ENCODE data around the gene FCN2. TPM values are rescaled to one million over a fixed set of nuclear protein-coding genes. Genes with fewer than 3 reads are reported as not detected.

FCN2 gene
- polyA plus RNA-seq, 4 donors = not detected

- no peak for FAIRE-seq
These were observed 33.9 kb downstream of the FCN2 start for GRCh38 chr9:134914501-134914834.

GRCh38 chr9:134915046-134915985 lies 34.7 kb downstream of the FCN2 start:
- Histone ChIP-seq H3K27me3 (ENCODE audit: control insufficient read depth in 3 of 3, insufficient read depth in 3 of 3, low read length in 3 of 3) (peaks cover 0 to 7% (median 0%) of the 10 kb centered on the region in 3 donors), H3K4me3 (ENCODE audit: low read depth in 1 of 3, low read length in 3 of 3) (no peak overlapping the region), H3K4me1 (ENCODE audit: control insufficient read depth in 3 of 3, insufficient read depth in 2 of 3, low read depth in 1 of 3, low read length in 2 of 3) (no peaks in the 10 kb centered on the region), H3K27ac (ENCODE audit: low read depth in 1 of 3, low read length in 2 of 3) (no peak overlapping the region), H3K9me3 (ENCODE audit: control insufficient read depth in 2 of 2, insufficient read depth in 1 of 2, low read depth in 1 of 2, low read length in 1 of 2) (peaks cover 0 to 4% of the 10 kb centered on the region in 2 donors), H3K36me3 (ENCODE audit: control insufficient read depth in 3 of 3, insufficient read depth in 2 of 3, low read depth in 1 of 3, low read length in 3 of 3) (no peaks in the 10 kb centered on the region)
- WGBS, 3 donors = 79 to 87% (median 83%) methylated on average over 25 to 26 of the region's 26 CpGs
- no peak for FAIRE-seq
- no peak for DNase-seq

More at GRCh38 chr9:134914501-134914834, 33.9 kb downstream of the FCN2 start:
- H3K4me1 ChIP-seq (ENCODE audit: control insufficient read depth in 3 of 3, insufficient read depth in 2 of 3, low read depth in 1 of 3, low read length in 2 of 3) = no peaks in the 10 kb centered on the region
- peaks cover 0 to 3% of the 10 kb centered on the region in 2 donors for H3K9me3 ChIP-seq (ENCODE audit: control insufficient read depth in 2 of 2, insufficient read depth in 1 of 2, low read depth in 1 of 2, low read length in 1 of 2)
- H3K36me3 ChIP-seq (ENCODE audit: control insufficient read depth in 3 of 3, insufficient read depth in 2 of 3, low read depth in 1 of 3, low read length in 3 of 3) = no peaks in the 10 kb centered on the region
- DNase-seq = no peak
- H3K27me3 ChIP-seq (ENCODE audit: control insufficient read depth in 3 of 3, insufficient read depth in 3 of 3, low read length in 3 of 3) = peaks cover 0 to 7% (median 0%) of the 10 kb centered on the region in 3 donors
- no peak overlapping the region for H3K27ac ChIP-seq (ENCODE audit: low read depth in 1 of 3, low read length in 2 of 3)
- no peak overlapping the region for H3K4me3 ChIP-seq (ENCODE audit: low read depth in 1 of 3, low read length in 3 of 3)
- 63 to 73% (median 63%) methylated on average over 7 of the region's 7 CpGs for WGBS, 3 donors

GRCh38 chr9:134916161-134916665 lies 35.6 kb downstream of the FCN2 start:
- Histone ChIP-seq H3K27ac (ENCODE audit: low read depth in 1 of 3, low read length in 2 of 3) (no peak overlapping the region), H3K36me3 (ENCODE audit: control insufficient read depth in 3 of 3, insufficient read depth in 2 of 3, low read depth in 1 of 3, low read length in 3 of 3) (no peaks in the 10 kb centered on the region), H3K4me1 (ENCODE audit: control insufficient read depth in 3 of 3, insufficient read depth in 2 of 3, low read depth in 1 of 3, low read length in 2 of 3) (no peaks in the 10 kb centered on the region), H3K9me3 (ENCODE audit: control insufficient read depth in 2 of 2, insufficient read depth in 1 of 2, low read depth in 1 of 2, low read length in 1 of 2) (peaks cover 0 to 4% of the 10 kb centered on the region in 2 donors), H3K27me3 (ENCODE audit: control insufficient read depth in 3 of 3, insufficient read depth in 3 of 3, low read length in 3 of 3) (peaks cover 0 to 7% (median 0%) of the 10 kb centered on the region in 3 donors), H3K4me3 (ENCODE audit: low read depth in 1 of 3, low read length in 3 of 3) (no peak overlapping the region)
- FAIRE-seq = no peak
- DNase-seq = no peak
- 68 to 83% (median 79%) methylated on average over 8 of the region's 8 CpGs for WGBS, 3 donors

DNA sequence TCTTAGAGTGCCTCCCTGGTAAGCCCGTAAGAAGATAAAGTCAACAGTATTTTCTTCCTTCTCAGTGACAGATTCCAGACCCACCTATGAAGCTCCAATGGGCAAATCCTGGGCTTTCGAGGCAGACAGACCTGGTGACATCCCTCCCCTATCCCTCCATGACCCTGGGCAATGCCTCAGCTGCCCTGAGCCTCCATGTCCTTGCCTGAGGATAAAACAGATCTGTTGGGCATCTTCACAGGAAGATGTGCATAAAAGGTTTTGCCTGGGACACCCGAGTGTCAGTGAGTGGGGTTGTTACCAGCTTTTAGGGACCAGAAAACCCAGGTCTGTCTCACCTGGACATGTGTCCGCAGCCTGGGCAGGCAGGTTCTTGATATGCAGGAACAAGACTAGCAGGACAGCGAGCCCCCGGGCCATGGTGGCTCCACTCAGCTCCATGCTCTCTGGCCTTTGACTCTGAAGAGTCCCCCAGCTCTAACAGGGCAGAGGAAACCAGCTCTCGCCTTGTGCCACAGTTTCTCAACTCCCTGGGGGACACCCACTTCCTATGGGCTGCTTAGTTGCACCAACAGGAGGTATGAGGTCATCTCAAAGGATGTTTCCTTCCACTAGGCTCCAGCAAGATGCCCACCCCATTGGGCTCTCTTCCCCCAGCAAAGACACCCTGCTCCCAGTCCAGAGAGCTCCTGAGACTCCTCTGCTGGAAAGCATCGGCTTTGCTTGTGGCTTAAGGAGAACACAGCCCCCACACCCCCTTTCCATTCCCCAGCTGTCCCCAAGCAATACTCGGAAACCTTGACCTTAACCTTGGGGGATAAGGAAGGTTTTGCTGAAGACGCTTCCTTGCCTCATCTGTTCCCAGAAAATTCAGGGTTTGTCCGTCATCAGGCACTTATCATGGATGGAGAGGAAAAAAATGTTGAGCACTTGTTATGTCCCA lies 37.1 kb downstream of the FCN2 start, which contains the start of gene FCN1:
Gene FCN1, minus strand, starts transcription at position 482 of the 943 bp plus-strand sequence. Its CDS starts 41 bp downstream, at position 441.
- no peak for DNase-seq
- no peak for FAIRE-seq

GRCh38 chr9:134918646-134919045 lies 38.0 kb downstream of the FCN2 start:
- H3K4me3 ChIP-seq (ENCODE audit: low read depth in 1 of 3, low read length in 3 of 3) = no peak overlapping the region
- FAIRE-seq = no peak
- H3K27me3 ChIP-seq (ENCODE audit: control insufficient read depth in 3 of 3, insufficient read depth in 3 of 3, low read length in 3 of 3) = peaks cover 0 to 6% (median 0%) of the 10 kb centered on the region in 3 donors
- no peak overlapping the region for H3K27ac ChIP-seq (ENCODE audit: low read depth in 1 of 3, low read length in 2 of 3)
- no peaks in the 10 kb centered on the region for H3K36me3 ChIP-seq (ENCODE audit: control insufficient read depth in 3 of 3, insufficient read depth in 2 of 3, low read depth in 1 of 3, low read length in 3 of 3)
- H3K9me3 ChIP-seq (ENCODE audit: control insufficient read depth in 2 of 2, insufficient read depth in 1 of 2, low read depth in 1 of 2, low read length in 1 of 2) = peaks cover 0 to 8% of the 10 kb centered on the region in 2 donors
- DNase-seq = no peak
- no peaks in the 10 kb centered on the region for H3K4me1 ChIP-seq (ENCODE audit: control insufficient read depth in 3 of 3, insufficient read depth in 2 of 3, low read depth in 1 of 3, low read length in 2 of 3)
- 86 to 90% (median 89%) methylated on average over 10 of the region's 10 CpGs for WGBS, 3 donors

More for the DNA sequence above, 37.1 kb downstream of the FCN2 start, which contains the start of gene FCN1:
- 69 to 78% (median 72%) methylated on average over 11 of the region's 11 CpGs for WGBS, 3 donors
- Histone ChIP-seq H3K4me1 (ENCODE audit: control insufficient read depth in 3 of 3, insufficient read depth in 2 of 3, low read depth in 1 of 3, low read length in 2 of 3) (no peaks in the 10 kb centered on the region), H3K4me3 (ENCODE audit: low read depth in 1 of 3, low read length in 3 of 3) (no peak within 1 kb of the TSS), H3K36me3 (ENCODE audit: control insufficient read depth in 3 of 3, insufficient read depth in 2 of 3, low read depth in 1 of 3, low read length in 3 of 3) (no peaks in the 10 kb centered on the region), H3K9me3 (ENCODE audit: control insufficient read depth in 2 of 2, insufficient read depth in 1 of 2, low read depth in 1 of 2, low read length in 1 of 2) (peaks cover 0 to 8% of the 10 kb centered on the region in 2 donors), H3K27ac (ENCODE audit: low read depth in 1 of 3, low read length in 2 of 3) (no peak within 1 kb of the TSS), H3K27me3 (ENCODE audit: control insufficient read depth in 3 of 3, insufficient read depth in 3 of 3, low read length in 3 of 3) (peaks cover 0 to 6% (median 0%) of the 10 kb centered on the region in 3 donors)

- Histone ChIP-seq H3K4me1 (ENCODE audit: control insufficient read depth in 3 of 3, insufficient read depth in 2 of 3, low read depth in 1 of 3, low read length in 2 of 3) (no peaks in the 10 kb centered on the region), H3K27ac (ENCODE audit: low read depth in 1 of 3, low read length in 2 of 3) (no peak overlapping the region), H3K27me3 (ENCODE audit: control insufficient read depth in 3 of 3, insufficient read depth in 3 of 3, low read length in 3 of 3) (peaks cover 0 to 6% (median 0%) of the 10 kb centered on the region in 3 donors), H3K4me3 (ENCODE audit: low read depth in 1 of 3, low read length in 3 of 3) (no peak overlapping the region), H3K36me3 (ENCODE audit: control insufficient read depth in 3 of 3, insufficient read depth in 2 of 3, low read depth in 1 of 3, low read length in 3 of 3) (no peaks in the 10 kb centered on the region), H3K9me3 (ENCODE audit: control insufficient read depth in 2 of 2, insufficient read depth in 1 of 2, low read depth in 1 of 2, low read length in 1 of 2) (peaks cover 0 to 8% of the 10 kb centered on the region in 2 donors)
- DNase-seq (no peak), FAIRE-seq (no peak)
- 92 to 96% (median 96%) methylated on average over 3 of the region's 3 CpGs for WGBS, 3 donors
These were observed 38.7 kb downstream of the FCN2 start for GRCh38 chr9:134919303-134919702.

- 69 to 73% (median 69%) methylated on average over 14 of the region's 14 CpGs for WGBS, 3 donors
- DNase-seq (no peak), FAIRE-seq (no peak)
- no peaks in the 10 kb centered on the region for H3K4me1 ChIP-seq (ENCODE audit: control insufficient read depth in 3 of 3, insufficient read depth in 2 of 3, low read depth in 1 of 3, low read length in 2 of 3)
- H3K27me3 ChIP-seq (ENCODE audit: control insufficient read depth in 3 of 3, insufficient read depth in 3 of 3, low read length in 3 of 3) = peaks cover 0 to 6% (median 0%) of the 10 kb centered on the region in 3 donors
- H3K27ac ChIP-seq (ENCODE audit: low read depth in 1 of 3, low read length in 2 of 3) = no peak overlapping the region
- no peak overlapping the region for H3K4me3 ChIP-seq (ENCODE audit: low read depth in 1 of 3, low read length in 3 of 3)
- peaks cover 0 to 8% of the 10 kb centered on the region in 2 donors for H3K9me3 ChIP-seq (ENCODE audit: control insufficient read depth in 2 of 2, insufficient read depth in 1 of 2, low read depth in 1 of 2, low read length in 1 of 2)
- no peaks in the 10 kb centered on the region for H3K36me3 ChIP-seq (ENCODE audit: control insufficient read depth in 3 of 3, insufficient read depth in 2 of 3, low read depth in 1 of 3, low read length in 3 of 3)
These were observed 41.7 kb downstream of the FCN2 start for GRCh38 chr9:134922066-134922931.

Measured in small intestine (tissue), 7 donors.